ENCODE measurements around the gene EXOC3L4. TPM values are rescaled to one million over a fixed set of nuclear protein-coding genes. Genes with fewer than 3 reads are reported as not detected.

Gene EXOC3L4
- total and polyA plus RNA-seq, 2 of the 8 experiments (the other 6 are each of a cell fraction or from before 2014, with no cell fraction given), result 0.45 to 0.57 TPM

DNA sequence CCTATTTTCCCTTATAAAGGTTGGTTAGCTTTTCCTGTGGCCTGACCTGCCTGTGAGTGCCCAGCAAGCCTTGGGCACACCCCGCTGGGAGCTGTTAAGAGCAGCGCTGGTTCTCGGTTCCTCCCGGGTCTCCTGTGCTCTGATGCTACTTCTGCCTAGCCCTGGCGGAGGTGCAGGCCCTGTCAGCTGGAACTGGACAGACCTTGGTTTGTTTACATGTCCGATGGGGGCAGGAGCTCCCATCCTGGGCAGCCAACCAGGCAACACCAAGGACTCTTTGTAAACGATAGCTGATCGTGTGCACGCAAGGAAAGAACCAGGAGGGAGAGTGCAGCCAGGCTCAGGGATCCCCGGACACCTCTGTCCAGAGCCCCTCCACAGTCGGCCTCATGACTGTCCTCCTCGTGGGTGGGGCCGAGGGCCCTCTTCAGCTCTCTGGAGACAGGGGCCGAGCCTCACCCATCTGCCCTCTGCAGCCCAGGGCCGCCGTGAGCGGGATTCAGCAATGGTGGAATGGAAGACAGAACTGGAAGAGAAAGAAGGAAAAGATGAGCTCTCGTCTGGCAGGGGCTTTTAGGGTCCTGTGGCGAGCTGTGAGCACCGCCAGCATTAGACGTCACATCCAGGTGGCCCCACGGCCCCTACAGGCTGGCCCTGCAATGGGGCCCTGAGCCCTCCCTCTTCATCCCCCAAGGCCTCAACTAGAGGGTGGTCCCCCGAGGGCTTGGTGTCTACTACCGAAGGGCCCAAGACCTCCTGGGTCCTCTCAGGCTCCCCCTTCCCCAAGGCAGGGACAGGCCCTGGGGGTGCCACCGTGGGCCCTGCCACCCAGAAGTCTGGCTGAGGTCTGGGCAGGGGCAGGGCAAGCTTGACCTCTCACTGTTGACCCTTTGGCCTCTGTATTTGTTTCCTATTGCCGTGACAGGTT lies 41.1 kb downstream of the EXOC3L4 start (continued):
- TF ChIP-seq, protein P1, sequence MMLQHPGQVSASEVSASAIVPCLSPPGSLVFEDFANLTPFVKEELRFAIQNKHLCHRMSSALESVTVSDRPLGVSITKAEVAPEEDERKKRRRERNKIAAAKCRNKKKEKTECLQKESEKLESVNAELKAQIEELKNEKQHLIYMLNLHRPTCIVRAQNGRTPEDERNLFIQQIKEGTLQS (IDR thresholded peaks at IDR 0.05; ENCODE audit: insufficient read depth, low read depth, low read length), result no peak
- TF ChIP-seq YY1 (IDR thresholded peaks at IDR 0.05; ENCODE audit: low read depth, low read length) (no peak), JUND (IDR thresholded peaks at IDR 0.05; ENCODE audit: low read length) (no peak), CBX8 (IDR thresholded peaks at IDR 0.05; ENCODE audit: borderline replicate concordance, low read depth, low read length) (no peak), JUN (IDR thresholded peaks at IDR 0.05; ENCODE audit: low read depth, low read length) (no peak)
- TF ChIP-seq, protein P2, sequence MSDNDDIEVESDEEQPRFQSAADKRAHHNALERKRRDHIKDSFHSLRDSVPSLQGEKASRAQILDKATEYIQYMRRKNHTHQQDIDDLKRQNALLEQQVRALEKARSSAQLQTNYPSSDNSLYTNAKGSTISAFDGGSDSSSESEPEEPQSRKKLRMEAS (IDR thresholded peaks at IDR 0.05), result no peak

All from H1 (cell line).